Neural cell (in vitro differentiated cells): Measurements from ENCODE around the gene IMPG2. TPM values are rescaled to one million over a fixed set of nuclear protein-coding genes. Genes with fewer than 3 reads are reported as not detected.

Experiments used
- H2AFZ ChIP-seq: fragments of 200-600, 300-800 bp; sonication (generic), shearing (Covaris generic); 2 replicates; pipeline ENCODE4 v1.6.0; 2014; ENCODE audit warnings: low read depth, mild to moderate bottlenecking, antibody characterized with exemption, low read length, moderate library complexity
- H3F3A ChIP-seq: fragments of 200-600 bp; shearing (Covaris generic); 2 replicates; pipeline ENCODE4 v1.6.1; 2016; ENCODE audit warnings: mild to moderate bottlenecking, moderate library complexity, mixed read lengths, antibody characterized with exemption, low read length; ENCODE audit not compliant: insufficient read depth, poor library complexity, severe bottlenecking
- H3K27ac ChIP-seq: fragments of 200-600, 300-800 bp; sonication (generic), shearing (Covaris generic); 2 replicates; pipeline ENCODE4 v1.5.1; 2014; ENCODE audit warnings: mild to moderate bottlenecking, low read length, moderate library complexity
- H3K27me3 ChIP-seq: fragments of 300-800, 200-600 bp; sonication (generic), shearing (Covaris generic); 2 replicates; pipeline ENCODE4 v1.6.0; 2014; ENCODE audit warnings: mild to moderate bottlenecking, low read depth, low read length, moderate library complexity; ENCODE audit not compliant: insufficient read depth
- H3K36me3 ChIP-seq: fragments of 300-800, 200-600 bp; sonication (generic), shearing (Covaris generic); 2 replicates; pipeline ENCODE4 v1.5.1; 2014; ENCODE audit warnings: mild to moderate bottlenecking, antibody characterized with exemption, low read length, moderate library complexity; ENCODE audit not compliant: insufficient read depth
- H3K4me2 ChIP-seq: fragments of 300-800, 200-600 bp; sonication (generic), shearing (Covaris generic); 2 replicates; pipeline ENCODE4 v1.6.0; 2014; ENCODE audit warnings: mild to moderate bottlenecking, low read length
- H3K4me3 ChIP-seq: fragments of 300-800, 200-600 bp; sonication (generic), shearing (Covaris generic); 2 replicates; pipeline ENCODE4 v1.5.1; 2014; ENCODE audit warnings: mild to moderate bottlenecking, low read length, moderate library complexity
- H3K79me2 ChIP-seq: fragments of 200-600 bp; shearing (Covaris generic); replicated peaks from 2 replicates; pipeline ENCODE4 v1.6.0; 2014; ENCODE audit warnings: mild to moderate bottlenecking, low read length, moderate library complexity; ENCODE audit not compliant: insufficient read depth
- H3K9ac ChIP-seq: fragments of 300-800, 200-600 bp; sonication (generic), shearing (Covaris generic); 2 replicates; pipeline ENCODE4 v1.6.1; 2016; ENCODE audit warnings: mild to moderate bottlenecking, low read length, mixed read lengths
- H3K9me2 ChIP-seq: fragments of 200-600 bp; shearing (Covaris generic); 2 replicates; pipeline ENCODE4 v1.6.1; 2016; ENCODE audit warnings: mild to moderate bottlenecking, low read length, mixed read lengths; ENCODE audit not compliant: insufficient read depth
- H3K9me3 ChIP-seq: fragments of 200-600, 300-800 bp; sonication (generic), shearing (Covaris generic); 2 replicates; pipeline ENCODE4 v1.6.1; 2016; ENCODE audit warnings: mild to moderate bottlenecking, mixed run types, low read length, moderate library complexity, mixed read lengths
- H4K20me1 ChIP-seq: fragments of 200-600 bp; shearing (Covaris generic); 2 replicates; pipeline ENCODE4 v1.6.1; 2016; ENCODE audit warnings: mild to moderate bottlenecking, mixed run types; ENCODE audit not compliant: insufficient read depth
- CTCF ChIP-seq: fragments of 450-650 bp; IDR thresholded peaks from 2 replicates; pipeline ENCODE4 v1.5.1; 2014; ENCODE audit warnings: antibody characterized with exemption, mild to moderate bottlenecking, moderate library complexity; ENCODE audit not compliant: poor library complexity, severe bottlenecking
- EP300 ChIP-seq: fragments of 450-650 bp; conservative IDR thresholded peaks from 2 replicates; pipeline ENCODE4 v1.6.1; 2014; ENCODE audit warnings: antibody characterized with exemption, mild to moderate bottlenecking, moderate library complexity; ENCODE audit not compliant: poor library complexity, severe bottlenecking
- EZH2 ChIP-seq: fragments of 200-600, 300-800 bp; shearing (Covaris generic), sonication (generic); IDR thresholded peaks from 2 replicates; pipeline ENCODE4 v1.6.1; 2014; ENCODE audit warnings: antibody characterized with exemption, low read length, borderline replicate concordance, mild to moderate bottlenecking; ENCODE audit not compliant: insufficient read depth, poor library complexity, severe bottlenecking
- MXI1 ChIP-seq: fragments of 450-650 bp; conservative IDR thresholded peaks from 2 replicates; pipeline ENCODE4 v1.6.1; 2014; ENCODE audit warnings: antibody characterized with exemption, mild to moderate bottlenecking; ENCODE audit not compliant: poor library complexity, severe bottlenecking
- POLR2AphosphoS5 ChIP-seq: IDR thresholded peaks from 2 replicates; pipeline ENCODE4 v1.6.1; 2012
- RAD21 ChIP-seq: fragments of 450-650 bp; conservative IDR thresholded peaks from 2 replicates; pipeline ENCODE4 v1.6.1; 2014; ENCODE audit warnings: antibody characterized with exemption, mild to moderate bottlenecking, moderate library complexity
- REST ChIP-seq: IDR thresholded peaks from 2 replicates; pipeline ENCODE4 v1.6.1; 2012; ENCODE audit warnings: borderline replicate concordance
- SMC3 ChIP-seq: fragments of 450-650 bp; conservative IDR thresholded peaks from 2 replicates; pipeline ENCODE4 v1.6.1; 2014; ENCODE audit warnings: antibody characterized with exemption, mild to moderate bottlenecking, moderate library complexity; ENCODE audit not compliant: poor library complexity
- TAF1 ChIP-seq: IDR thresholded peaks from 2 replicates; pipeline ENCODE4 v1.6.1; 2012; ENCODE audit warnings: low read depth
- polyA plus RNA-seq: library from polyadenylated mRNA; depleted of rRNA; stranded (reverse); fragments of >200 nt; gene quantifications from 2 replicates; pipeline ENCODE4 v1.2.3, GENCODE V29; 2014

IMPG2 gene
- polyA plus RNA-seq, 1 donor from 2014 or later = 6.3 TPM

DNA sequence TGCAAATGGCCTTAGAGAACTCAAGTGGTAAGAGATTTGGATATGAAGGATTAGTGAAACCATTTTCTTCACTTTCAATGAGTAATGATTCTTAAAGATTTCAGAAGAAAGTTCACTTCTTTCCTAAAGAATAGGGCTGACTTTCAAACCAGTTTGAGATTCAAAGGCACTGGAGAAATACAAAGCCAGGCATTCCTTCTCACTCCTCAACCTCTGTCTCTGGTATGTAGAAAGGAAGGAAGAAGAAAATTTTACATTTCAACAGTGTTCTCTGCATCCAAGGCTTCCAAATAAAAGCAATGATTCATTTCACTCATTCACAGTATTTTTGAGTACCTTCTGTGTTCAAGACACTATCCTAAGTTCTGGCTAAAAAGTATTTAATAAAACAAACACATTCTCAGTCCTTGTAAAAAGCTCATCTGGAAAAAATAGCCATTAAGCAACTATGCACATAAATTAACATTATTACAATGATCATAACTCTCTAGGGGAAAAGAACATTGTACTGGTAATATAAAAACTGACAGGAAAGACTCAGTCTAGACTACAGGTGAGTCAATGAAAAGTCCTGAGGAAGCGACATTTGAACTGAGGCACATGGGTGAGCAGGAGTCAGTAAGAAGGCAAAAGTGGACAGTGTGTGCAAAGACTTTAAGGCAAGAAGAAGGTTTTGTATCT is 79.5 kb downstream of the IMPG2 start:
- Histone ChIP-seq H4K20me1 (no peaks in the 10 kb centered on the region), H3K27ac (no peak overlapping the region), H3K27me3 (no peaks in the 10 kb centered on the region), H3K4me3 (no peak overlapping the region), H3K9me2 (no peaks in the 10 kb centered on the region), H3K4me2 (no peak overlapping the region), H2AFZ (no peak overlapping the region), H3K36me3 (peaks cover 4% of the 10 kb centered on the region), H3K9me3 (no peaks in the 10 kb centered on the region), H3F3A (no peaks in the 10 kb centered on the region), H3K9ac (no peak overlapping the region), H3K79me2 (no peaks in the 10 kb centered on the region)
- TF ChIP-seq POLR2AphosphoS5 (no peak), CTCF (no peak), RAD21 (no peak)

GRCh38 chr3:101235048-101235447 is 85.3 kb downstream of the IMPG2 start:
- no peaks in the 10 kb centered on the region for H3F3A ChIP-seq
- no peak overlapping the region for H3K27ac ChIP-seq
- H4K20me1 ChIP-seq = no peaks in the 10 kb centered on the region
- no peaks in the 10 kb centered on the region for H3K36me3 ChIP-seq
- TF ChIP-seq RAD21 = no peak
- TF ChIP-seq CTCF = no peak
- no peak for TF ChIP-seq EP300
- H3K79me2 ChIP-seq = no peaks in the 10 kb centered on the region
- H2AFZ ChIP-seq = no peak overlapping the region
- H3K9me3 ChIP-seq = no peaks in the 10 kb centered on the region
- H3K27me3 ChIP-seq = no peaks in the 10 kb centered on the region
- no peaks in the 10 kb centered on the region for H3K9me2 ChIP-seq
- no peak overlapping the region for H3K4me2 ChIP-seq
- H3K9ac ChIP-seq = no peak overlapping the region
- H3K4me3 ChIP-seq = no peak overlapping the region

GRCh38 chr3:101230618-101231017 is 89.8 kb downstream of the IMPG2 start:
- Histone ChIP-seq H2AFZ (no peak overlapping the region), H3K79me2 (no peaks in the 10 kb centered on the region), H3K27ac (no peak overlapping the region), H3K9me3 (no peaks in the 10 kb centered on the region), H3F3A (no peaks in the 10 kb centered on the region), H3K36me3 (no peaks in the 10 kb centered on the region), H3K9ac (no peak overlapping the region), H3K4me2 (no peak overlapping the region), H3K27me3 (no peaks in the 10 kb centered on the region), H3K9me2 (no peaks in the 10 kb centered on the region), H4K20me1 (no peaks in the 10 kb centered on the region), H3K4me3 (no peak overlapping the region)
- no peak for TF ChIP-seq SMC3
- no peak for TF ChIP-seq POLR2AphosphoS5
- TF ChIP-seq CTCF = no peak
- no peak for TF ChIP-seq TAF1
- no peak for TF ChIP-seq REST
- no peak for TF ChIP-seq MXI1
- TF ChIP-seq EZH2 = no peak
- TF ChIP-seq EP300 = no peak
- TF ChIP-seq RAD21 = no peak
